SU-DHL-6 (cell line): Measurements from ENCODE around the gene RNF187.
A peak's percentile ranks its signal among the peaks of the same experiment; 100 is the strongest.

Experiments
- H2AFZ ChIP-seq: fragments of 200-600 bp; sonication (generic); 2 replicates; pipeline ENCODE4 v1.6.1; 2014; ENCODE audit warnings: low read depth, mild to moderate bottlenecking, moderate library complexity, mixed read lengths, antibody characterized with exemption, low read length; ENCODE audit not compliant: severe bottlenecking
- H3F3A ChIP-seq: fragments of 200-600 bp; shearing (Covaris generic); 2 replicates; pipeline ENCODE4 v1.6.0; 2016; ENCODE audit warnings: antibody characterized with exemption, mild to moderate bottlenecking; ENCODE audit not compliant: insufficient read depth
- H3K27ac ChIP-seq: fragments of 200-600 bp; sonication (generic); 2 replicates; pipeline ENCODE4 v1.5.1; 2016; ENCODE audit warnings: low read depth, mild to moderate bottlenecking, low read length, moderate library complexity, mixed read lengths
- H3K27me3 ChIP-seq: fragments of 200-600 bp; sonication (generic), shearing (Covaris generic); 2 replicates; pipeline ENCODE4 v1.6.0; 2014; ENCODE audit warnings: mild to moderate bottlenecking, low read length
- H3K36me3 ChIP-seq: fragments of 200-600 bp; sonication (generic); 2 replicates; pipeline ENCODE4 v1.6.1; 2014; ENCODE audit warnings: mild to moderate bottlenecking, low read length, mixed read lengths
- H3K4me2 ChIP-seq: fragments of 300-600, 200-600 bp; shearing (Covaris generic), sonication (generic); 2 replicates; pipeline ENCODE4 v1.6.0; 2014; ENCODE audit warnings: low read length, low read depth, mild to moderate bottlenecking; ENCODE audit not compliant: poor library complexity, severe bottlenecking
- H3K4me3 ChIP-seq: fragments of 200-600 bp; sonication (generic); 2 replicates; pipeline ENCODE4 v1.5.1; 2014; ENCODE audit warnings: antibody characterized with exemption, low read length, mild to moderate bottlenecking, mixed read lengths; ENCODE audit not compliant: insufficient read depth, poor library complexity, severe bottlenecking
- H3K79me2 ChIP-seq: fragments of 200-600 bp; sonication (generic); 2 replicates; pipeline ENCODE4 v1.6.1; 2014; ENCODE audit warnings: mild to moderate bottlenecking, low read length, moderate library complexity; ENCODE audit not compliant: insufficient read depth
- H3K9ac ChIP-seq: fragments of 200-600 bp; sonication (generic); 2 replicates; pipeline ENCODE4 v1.7.0; 2014; ENCODE audit warnings: mild to moderate bottlenecking, low read length
- H3K9me2 ChIP-seq: fragments of 200-600 bp; sonication (generic); replicated peaks from 2 replicates; pipeline ENCODE4 v1.6.1; 2014; ENCODE audit warnings: low read length; ENCODE audit not compliant: insufficient read depth
- H3K9me3 ChIP-seq: fragments of 200-600 bp; sonication (generic); 2 replicates; pipeline ENCODE4 v1.6.1; 2014; ENCODE audit warnings: low read length, mixed read lengths; ENCODE audit not compliant: insufficient read depth
- H4K20me1 ChIP-seq: fragments of 200-600 bp; sonication (generic); 2 replicates; pipeline ENCODE4 v1.6.1; 2014; ENCODE audit warnings: low read depth, mild to moderate bottlenecking, antibody characterized with exemption, low read length, moderate library complexity, mixed read lengths
- CTCF ChIP-seq: fragments of 200-600 bp; sonication (generic); IDR thresholded peaks from one replicate; pipeline ENCODE4 v1.5.1; 2017; ENCODE audit warnings: antibody characterized with exemption, mild to moderate bottlenecking, low read length, moderate library complexity; ENCODE audit not compliant: insufficient read depth, poor library complexity, severe bottlenecking
- EZH2phosphoT487 ChIP-seq: fragments of 200-600 bp; sonication (generic), shearing (Covaris generic); conservative IDR thresholded peaks from 2 replicates; pipeline ENCODE4 v1.6.1; 2018; ENCODE audit warnings: mild to moderate bottlenecking, antibody characterized with exemption, low read length, moderate library complexity, mixed read lengths

The RNF187 gene

GRCh38 chr1:228487336-228488124, at the start of gene RNF187:
TSS of gene RNF187 (plus strand) at chr1:228487382.
- Histone ChIP-seq H2AFZ (peak within 1 kb of the TSS; percentile 95), H3K4me2 (peak within 1 kb of the TSS; percentile 69), H3K4me3 (peak within 1 kb of the TSS; percentile 89), H3F3A (no peaks in the 10 kb centered on the region), H4K20me1 (no peaks in the 10 kb centered on the region), H3K9me2 (no peaks in the 10 kb centered on the region), H3K79me2 (peaks cover 11% of the 10 kb centered on the region; the same call in 1 of the 2 replicates), H3K36me3 (no peaks in the 10 kb centered on the region), H3K27me3 (no peaks in the 10 kb centered on the region), H3K9me3 (no peaks in the 10 kb centered on the region), H3K27ac (peak within 1 kb of the TSS; percentile 73), H3K9ac (peak within 1 kb of the TSS; percentile 87)
- TF ChIP-seq EZH2phosphoT487 (no peak), CTCF (no peak)

GRCh38 chr1:228437424-228437962, 49.7 kb upstream of the RNF187 start:
- no peak overlapping the region for H3K27ac ChIP-seq
- no peaks in the 10 kb centered on the region for H3K9me2 ChIP-seq
- H3K36me3 ChIP-seq, result no peaks in the 10 kb centered on the region
- H3K9me3 ChIP-seq, result no peaks in the 10 kb centered on the region
- no peaks in the 10 kb centered on the region for H3K27me3 ChIP-seq
- H2AFZ ChIP-seq, result no peak overlapping the region
- no peak for TF ChIP-seq CTCF
- TF ChIP-seq EZH2phosphoT487, result no peak
- no peaks in the 10 kb centered on the region for H4K20me1 ChIP-seq
- H3K4me2 ChIP-seq, result no peak overlapping the region
- H3K9ac ChIP-seq, result no peak overlapping the region
- H3F3A ChIP-seq, result no peaks in the 10 kb centered on the region
- H3K4me3 ChIP-seq, result no peak overlapping the region
- no peaks in the 10 kb centered on the region for H3K79me2 ChIP-seq

GRCh38 chr1:228438266-228438665, 48.9 kb upstream of the RNF187 start:
- Histone ChIP-seq H3K27me3 (no peaks in the 10 kb centered on the region), H3K36me3 (no peaks in the 10 kb centered on the region), H4K20me1 (no peaks in the 10 kb centered on the region), H3K27ac (no peak overlapping the region), H3K4me2 (no peak overlapping the region), H3K79me2 (no peaks in the 10 kb centered on the region), H3K9me3 (no peaks in the 10 kb centered on the region), H3K4me3 (no peak overlapping the region), H3K9me2 (no peaks in the 10 kb centered on the region), H3F3A (no peaks in the 10 kb centered on the region), H3K9ac (no peak overlapping the region), H2AFZ (no peak overlapping the region)
- TF ChIP-seq CTCF (no peak), EZH2phosphoT487 (no peak)
